ENCODE data around the gene DOCK2. TPM values are rescaled to one million over a fixed set of nuclear protein-coding genes. Genes with fewer than 3 reads are reported as not detected.
"Not testable (repeated sequence)": the region's sequence is repeated elsewhere in the genome, so short reads cannot be mapped to it uniquely, and the experiment has no call there.

The DOCK2 gene
- total and polyA plus RNA-seq, 2 donors, result 34.6 to 99.4 TPM

GRCh38 chr5:169758886-169759285 lies 121.8 kb downstream of the DOCK2 start:
- H3K9me3 ChIP-seq (ENCODE audit: control insufficient read depth in 2 of 2, insufficient read depth in 1 of 2, low read length in 1 of 2), result no peaks in the 10 kb centered on the region
- H3K27me3 ChIP-seq (ENCODE audit: control insufficient read depth in 2 of 2, insufficient read depth in 1 of 2, low read length in 1 of 2), result no peaks in the 10 kb centered on the region
- no peak overlapping the region for H3K27ac ChIP-seq (ENCODE audit: low read depth in 1 of 2, low read length in 1 of 2)
- H3K4me3 ChIP-seq (ENCODE audit: low read length in 2 of 2), result no peak overlapping the region
- no peaks in the 10 kb centered on the region for H3K4me1 ChIP-seq (ENCODE audit: control insufficient read depth in 2 of 2, insufficient read depth in 2 of 2, low read length in 2 of 2)
- no peak for DNase-seq (ENCODE audit: low read depth in 6 of 9, low spot score in 9 of 9)
- H3K36me3 ChIP-seq (ENCODE audit: control insufficient read depth in 2 of 2, insufficient read depth in 2 of 2, low read length in 1 of 2), result peaks cover 30 to 55% of the 10 kb centered on the region in 2 donors

- peaks cover 40 to 60% of the 10 kb centered on the region in 2 donors for H3K36me3 ChIP-seq (ENCODE audit: control insufficient read depth in 2 of 2, insufficient read depth in 2 of 2, low read length in 1 of 2)
- no peaks in the 10 kb centered on the region for H3K4me1 ChIP-seq (ENCODE audit: control insufficient read depth in 2 of 2, insufficient read depth in 2 of 2, low read length in 2 of 2)
- H3K9me3 ChIP-seq (ENCODE audit: control insufficient read depth in 2 of 2, insufficient read depth in 1 of 2, low read length in 1 of 2), result no peaks in the 10 kb centered on the region
- H3K27ac ChIP-seq (ENCODE audit: low read depth in 1 of 2, low read length in 1 of 2), result no peak overlapping the region
- H3K4me3 ChIP-seq (ENCODE audit: low read length in 2 of 2), result no peak overlapping the region
- no peak for DNase-seq (ENCODE audit: low read depth in 6 of 9, low spot score in 9 of 9)
- no peaks in the 10 kb centered on the region for H3K27me3 ChIP-seq (ENCODE audit: control insufficient read depth in 2 of 2, insufficient read depth in 1 of 2, low read length in 1 of 2)
Measured at GRCh38 chr5:169760229-169760628, 123.2 kb downstream of the DOCK2 start.

- no peaks in the 10 kb centered on the region for H3K27me3 ChIP-seq (ENCODE audit: control insufficient read depth in 2 of 2, insufficient read depth in 1 of 2, low read length in 1 of 2)
- no peaks in the 10 kb centered on the region for H3K9me3 ChIP-seq (ENCODE audit: control insufficient read depth in 2 of 2, insufficient read depth in 1 of 2, low read length in 1 of 2)
- no peak overlapping the region for H3K4me3 ChIP-seq (ENCODE audit: low read length in 2 of 2)
- H3K4me1 ChIP-seq (ENCODE audit: control insufficient read depth in 2 of 2, insufficient read depth in 2 of 2, low read length in 2 of 2), result no peaks in the 10 kb centered on the region
- 98% methylated on average over 2 of the region's 2 CpGs for WGBS
- DNase-seq (ENCODE audit: low read depth in 6 of 9, low spot score in 9 of 9), result no peak
- no peak overlapping the region for H3K27ac ChIP-seq (ENCODE audit: low read depth in 1 of 2, low read length in 1 of 2)
- peaks cover 38 to 65% of the 10 kb centered on the region in 2 donors for H3K36me3 ChIP-seq (ENCODE audit: control insufficient read depth in 2 of 2, insufficient read depth in 2 of 2, low read length in 1 of 2)
Measured at GRCh38 chr5:169762338-169763095, 125.4 kb downstream of the DOCK2 start.

- Histone ChIP-seq H3K27ac (ENCODE audit: low read depth in 1 of 2, low read length in 1 of 2) (no peak overlapping the region), H3K36me3 (ENCODE audit: control insufficient read depth in 2 of 2, insufficient read depth in 2 of 2, low read length in 1 of 2) (peaks cover 38 to 69% of the 10 kb centered on the region in 2 donors), H3K4me1 (ENCODE audit: control insufficient read depth in 2 of 2, insufficient read depth in 2 of 2, low read length in 2 of 2) (no peaks in the 10 kb centered on the region), H3K27me3 (ENCODE audit: control insufficient read depth in 2 of 2, insufficient read depth in 1 of 2, low read length in 1 of 2) (no peaks in the 10 kb centered on the region), H3K9me3 (ENCODE audit: control insufficient read depth in 2 of 2, insufficient read depth in 1 of 2, low read length in 1 of 2) (no peaks in the 10 kb centered on the region), H3K4me3 (ENCODE audit: low read length in 2 of 2) (no peak overlapping the region)
- no peak for DNase-seq (ENCODE audit: low read depth in 6 of 9, low spot score in 9 of 9)
- WGBS, result 97% methylated on average over 8 of the region's 8 CpGs
Measured at GRCh38 chr5:169763376-169764017, 126.4 kb downstream of the DOCK2 start.

- Histone ChIP-seq H3K27me3 (ENCODE audit: control insufficient read depth in 2 of 2, insufficient read depth in 1 of 2, low read length in 1 of 2) (no peaks in the 10 kb centered on the region), H3K9me3 (ENCODE audit: control insufficient read depth in 2 of 2, insufficient read depth in 1 of 2, low read length in 1 of 2) (no peaks in the 10 kb centered on the region), H3K36me3 (ENCODE audit: control insufficient read depth in 2 of 2, insufficient read depth in 2 of 2, low read length in 1 of 2) (peaks cover 38 to 72% of the 10 kb centered on the region in 2 donors), H3K4me3 (ENCODE audit: low read length in 2 of 2) (no peak overlapping the region), H3K4me1 (ENCODE audit: control insufficient read depth in 2 of 2, insufficient read depth in 2 of 2, low read length in 2 of 2) (no peaks in the 10 kb centered on the region), H3K27ac (ENCODE audit: low read depth in 1 of 2, low read length in 1 of 2) (no peak overlapping the region)
- DNase-seq (ENCODE audit: low read depth in 6 of 9, low spot score in 9 of 9), result no peak
- 95% methylated on average over 5 of the region's 5 CpGs for WGBS
Measured at GRCh38 chr5:169764018-169764378, 126.9 kb downstream of the DOCK2 start.

GRCh38 chr5:169765176-169765996 lies 128.3 kb downstream of the DOCK2 start:
- WGBS, result 94% methylated on average over 3 of the region's 3 CpGs
- Histone ChIP-seq H3K4me3 (ENCODE audit: low read length in 2 of 2) (no peak overlapping the region), H3K36me3 (ENCODE audit: control insufficient read depth in 2 of 2, insufficient read depth in 2 of 2, low read length in 1 of 2) (peaks cover 39 to 72% of the 10 kb centered on the region in 2 donors), H3K9me3 (ENCODE audit: control insufficient read depth in 2 of 2, insufficient read depth in 1 of 2, low read length in 1 of 2) (no peaks in the 10 kb centered on the region), H3K27ac (ENCODE audit: low read depth in 1 of 2, low read length in 1 of 2) (no peak overlapping the region), H3K4me1 (ENCODE audit: control insufficient read depth in 2 of 2, insufficient read depth in 2 of 2, low read length in 2 of 2) (no peaks in the 10 kb centered on the region), H3K27me3 (ENCODE audit: control insufficient read depth in 2 of 2, insufficient read depth in 1 of 2, low read length in 1 of 2) (no peaks in the 10 kb centered on the region)
- no peak for DNase-seq (ENCODE audit: low read depth in 6 of 9, low spot score in 9 of 9)

GRCh38 chr5:169766943-169767342 lies 129.9 kb downstream of the DOCK2 start:
- H3K36me3 ChIP-seq (ENCODE audit: control insufficient read depth in 2 of 2, insufficient read depth in 2 of 2, low read length in 1 of 2), result peaks cover 33 to 61% of the 10 kb centered on the region in 2 donors
- H3K9me3 ChIP-seq (ENCODE audit: control insufficient read depth in 2 of 2, insufficient read depth in 1 of 2, low read length in 1 of 2); H3K27me3 ChIP-seq (ENCODE audit: control insufficient read depth in 2 of 2, insufficient read depth in 1 of 2, low read length in 1 of 2); H3K4me1 ChIP-seq (ENCODE audit: control insufficient read depth in 2 of 2, insufficient read depth in 2 of 2, low read length in 2 of 2); H3K4me3 ChIP-seq (ENCODE audit: low read length in 2 of 2); DNase-seq (ENCODE audit: low read depth in 6 of 9, low spot score in 9 of 9); H3K27ac ChIP-seq (ENCODE audit: low read depth in 1 of 2, low read length in 1 of 2): not testable (repeated sequence)
- WGBS, result 97% methylated on average over 6 of the region's 6 CpGs

GRCh38 chr5:169767938-169768337 lies 130.9 kb downstream of the DOCK2 start:
- Histone ChIP-seq H3K27me3 (ENCODE audit: control insufficient read depth in 2 of 2, insufficient read depth in 1 of 2, low read length in 1 of 2) (no peaks in the 10 kb centered on the region), H3K4me1 (ENCODE audit: control insufficient read depth in 2 of 2, insufficient read depth in 2 of 2, low read length in 2 of 2) (no peaks in the 10 kb centered on the region), H3K27ac (ENCODE audit: low read depth in 1 of 2, low read length in 1 of 2) (no peak overlapping the region), H3K4me3 (ENCODE audit: low read length in 2 of 2) (no peak overlapping the region), H3K9me3 (ENCODE audit: control insufficient read depth in 2 of 2, insufficient read depth in 1 of 2, low read length in 1 of 2) (no peaks in the 10 kb centered on the region), H3K36me3 (ENCODE audit: control insufficient read depth in 2 of 2, insufficient read depth in 2 of 2, low read length in 1 of 2) (peaks cover 36 to 57% of the 10 kb centered on the region in 2 donors)
- WGBS, result 98% methylated on average over 6 of the region's 6 CpGs
- no peak for DNase-seq (ENCODE audit: low read depth in 6 of 9, low spot score in 9 of 9)

GRCh38 chr5:169768416-169768815 lies 131.3 kb downstream of the DOCK2 start:
- DNase-seq (ENCODE audit: low read depth in 6 of 9, low spot score in 9 of 9), result no peak
- Histone ChIP-seq H3K4me3 (ENCODE audit: low read length in 2 of 2) (no peak overlapping the region), H3K27ac (ENCODE audit: low read depth in 1 of 2, low read length in 1 of 2) (no peak overlapping the region), H3K27me3 (ENCODE audit: control insufficient read depth in 2 of 2, insufficient read depth in 1 of 2, low read length in 1 of 2) (no peaks in the 10 kb centered on the region), H3K36me3 (ENCODE audit: control insufficient read depth in 2 of 2, insufficient read depth in 2 of 2, low read length in 1 of 2) (peaks cover 32 to 52% of the 10 kb centered on the region in 2 donors), H3K4me1 (ENCODE audit: control insufficient read depth in 2 of 2, insufficient read depth in 2 of 2, low read length in 2 of 2) (no peaks in the 10 kb centered on the region), H3K9me3 (ENCODE audit: control insufficient read depth in 2 of 2, insufficient read depth in 1 of 2, low read length in 1 of 2) (no peaks in the 10 kb centered on the region)
- 97% methylated on average over 1 of the region's 1 CpG for WGBS

All from thymus (tissue), 11 donors.